Ramos (cell line): ENCODE results near the gene HPS5.

Source experiments
- in situ Hi-C: fragments of 300-500 bp; cut with MboI; formaldehyde crosslinking; loops from one replicate; pipeline ENCODE4 v1.14.3; 2022; ENCODE audit warnings: low sequenced_read_pairs; ENCODE audit not compliant: unreplicated experiment

HPS5 gene

GRCh38 chr11:18322818-18323570 lies 1.1 kb upstream of the HPS5 start:
- in situ Hi-C loops = no loop called here

- in situ Hi-C loops = no loop called here
Observed at GRCh38 chr11:18321578-18321968, 367 bp downstream of the HPS5 start.

DNA sequence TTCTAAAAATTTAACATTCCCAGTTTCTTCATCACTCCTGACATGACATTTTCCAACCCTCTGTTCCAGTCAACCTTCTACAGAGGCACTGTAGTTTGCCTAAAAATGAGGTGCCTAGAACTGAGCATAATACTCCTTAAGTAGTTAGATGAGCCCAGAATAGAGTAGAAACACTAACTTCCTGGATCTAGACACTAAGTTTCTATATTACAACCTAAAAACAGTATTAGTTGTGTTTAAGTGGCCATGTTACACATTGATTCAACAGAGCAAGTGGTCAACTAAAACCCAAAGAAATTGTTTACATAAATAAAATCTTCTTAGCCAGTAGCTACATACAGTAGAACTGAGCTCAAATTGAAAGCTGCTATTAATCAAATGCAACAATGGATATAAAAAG lies 1.3 kb downstream of the HPS5 start:
- in situ Hi-C loops = no loop called here

DNA sequence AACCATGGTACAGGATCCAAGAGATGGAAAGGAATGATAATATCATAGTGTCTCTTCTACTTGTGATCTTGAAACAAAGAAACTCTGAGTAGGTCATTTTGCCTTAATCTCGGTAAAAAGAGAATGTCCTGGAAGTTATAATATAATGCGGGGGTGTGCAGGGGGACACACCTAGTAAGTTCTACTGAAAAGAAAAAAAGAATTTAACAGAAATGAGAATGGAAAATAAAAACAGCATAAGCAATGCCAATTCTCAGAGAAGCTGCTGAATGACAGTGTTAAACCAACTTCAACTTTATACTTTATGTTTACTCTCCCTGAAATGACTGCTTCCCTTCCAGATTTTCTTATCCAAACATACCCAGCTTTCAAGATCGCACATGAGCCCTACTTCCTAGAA lies 2.0 kb downstream of the HPS5 start:
- in situ Hi-C loops = no loop called here

DNA sequence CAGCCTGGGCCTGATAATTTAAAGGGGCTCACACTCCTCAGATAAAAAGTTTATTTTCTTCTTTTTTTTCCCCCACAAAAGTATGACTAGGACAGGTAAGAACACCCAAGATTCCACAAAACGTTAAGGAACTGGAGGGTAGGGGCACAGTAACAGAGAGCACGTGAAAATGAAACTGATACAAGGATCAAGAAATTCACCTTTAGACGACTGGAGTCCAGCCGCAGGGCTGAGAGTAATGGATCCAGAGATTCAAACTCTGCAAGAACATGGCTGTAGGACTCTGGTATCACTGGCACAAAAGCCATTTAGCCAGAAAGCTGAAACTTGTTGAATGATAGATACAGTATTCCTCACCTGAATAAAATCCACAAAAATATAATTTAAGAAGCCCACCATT lies 4.4 kb downstream of the HPS5 start:
- in situ Hi-C loops = no loop called here

- in situ Hi-C loops = no loop called here
Observed at GRCh38 chr11:18315893-18316292, 6.0 kb downstream of the HPS5 start.

DNA sequence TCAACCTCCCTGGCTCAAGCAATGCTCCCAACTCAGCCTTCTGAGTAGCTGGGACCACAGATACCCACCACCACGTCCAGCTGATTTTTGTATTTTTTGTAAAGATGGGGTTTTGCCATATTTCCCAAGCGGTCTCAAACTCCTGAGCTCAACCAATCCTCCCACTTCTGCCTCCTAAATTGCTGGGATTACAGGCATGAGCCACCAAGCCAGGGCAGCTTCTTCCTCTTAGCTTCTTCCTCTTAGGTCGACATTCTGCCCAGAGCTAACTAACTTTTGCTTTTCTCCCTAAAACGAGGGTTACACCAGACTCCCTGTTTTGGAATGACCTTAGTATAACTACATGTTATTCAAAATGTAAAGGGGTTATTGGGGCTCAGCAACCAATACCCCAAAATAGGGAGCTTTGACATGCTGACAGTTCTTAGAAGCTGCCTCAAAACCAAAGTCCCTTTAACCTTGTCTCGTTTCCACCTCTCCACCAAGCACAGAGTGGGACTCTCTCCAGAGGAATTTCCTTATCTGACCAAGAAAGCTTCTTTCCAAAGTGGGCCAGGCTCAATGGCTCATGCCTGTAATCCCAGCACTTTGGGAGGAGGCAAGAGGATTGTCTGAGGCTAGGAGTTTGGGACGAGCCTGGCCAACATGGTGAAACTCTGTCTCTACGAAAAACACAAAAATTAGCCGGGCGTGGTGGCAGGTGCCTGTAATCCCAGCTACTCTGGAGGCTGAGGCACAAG lies 7.0 kb downstream of the HPS5 start:
- in situ Hi-C loops = no loop called here

DNA sequence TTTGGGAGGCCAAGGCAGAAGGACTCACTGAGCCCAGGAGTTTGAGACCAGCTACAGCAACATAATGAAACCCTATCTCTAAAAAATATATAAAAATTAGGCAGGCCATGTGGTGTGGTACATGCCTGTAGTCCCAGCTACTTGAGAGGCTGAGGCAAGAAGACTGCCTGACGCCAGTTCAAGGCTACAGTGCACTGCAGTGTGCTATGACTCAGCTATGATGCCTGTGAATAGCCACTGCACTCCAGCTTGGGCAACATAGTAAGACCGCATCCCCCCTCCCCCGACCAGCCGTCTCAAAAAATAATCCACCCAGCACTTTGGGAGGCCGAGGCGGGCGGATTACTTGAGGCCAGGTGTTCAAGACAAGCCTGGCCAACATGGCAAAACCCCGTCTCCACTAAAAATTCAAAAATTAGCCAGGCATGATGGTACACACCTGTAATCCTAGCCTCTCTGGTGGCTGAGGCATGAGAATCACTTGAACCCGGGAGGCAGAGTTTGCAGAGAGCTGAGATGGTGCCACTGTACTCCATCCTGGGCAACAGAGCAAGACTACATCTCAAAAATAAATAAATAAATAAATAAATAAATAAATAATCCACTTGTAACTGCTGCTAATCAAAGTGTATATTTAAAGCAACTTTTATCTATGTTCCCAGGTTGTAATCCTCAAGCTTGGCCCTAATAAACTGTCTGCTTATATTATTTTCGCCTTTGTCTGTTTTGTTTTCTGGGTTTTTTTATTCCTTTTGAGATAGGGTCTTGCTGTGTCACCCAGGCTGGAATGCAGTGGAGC lies 7.8 kb downstream of the HPS5 start:
- in situ Hi-C loops = no loop called here

GRCh38 chr11:18312663-18313420 lies 9.1 kb downstream of the HPS5 start:
- in situ Hi-C loops = no loop called here

DNA sequence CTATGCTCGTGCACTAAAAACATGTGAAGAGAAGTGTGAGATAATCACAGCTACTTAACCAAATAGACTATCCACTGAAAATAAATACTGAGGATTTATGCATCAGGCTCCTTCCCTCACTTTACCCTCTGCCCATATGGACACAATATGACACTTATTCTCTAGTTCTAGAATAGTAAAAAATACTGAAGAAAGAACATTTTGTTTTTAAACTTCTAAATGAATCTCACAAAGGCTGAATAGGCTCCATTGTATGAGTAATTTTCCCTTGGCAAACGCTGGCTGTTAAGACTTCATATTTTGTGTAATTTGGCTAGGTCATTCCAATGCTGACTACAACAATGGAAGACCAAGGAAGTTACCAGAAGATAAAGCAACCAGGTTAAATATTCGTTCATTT lies 9.9 kb downstream of the HPS5 start:
- in situ Hi-C loops = no loop called here

- in situ Hi-C loops = no loop called here
Observed at GRCh38 chr11:18310800-18311340, 11.1 kb downstream of the HPS5 start.

DNA sequence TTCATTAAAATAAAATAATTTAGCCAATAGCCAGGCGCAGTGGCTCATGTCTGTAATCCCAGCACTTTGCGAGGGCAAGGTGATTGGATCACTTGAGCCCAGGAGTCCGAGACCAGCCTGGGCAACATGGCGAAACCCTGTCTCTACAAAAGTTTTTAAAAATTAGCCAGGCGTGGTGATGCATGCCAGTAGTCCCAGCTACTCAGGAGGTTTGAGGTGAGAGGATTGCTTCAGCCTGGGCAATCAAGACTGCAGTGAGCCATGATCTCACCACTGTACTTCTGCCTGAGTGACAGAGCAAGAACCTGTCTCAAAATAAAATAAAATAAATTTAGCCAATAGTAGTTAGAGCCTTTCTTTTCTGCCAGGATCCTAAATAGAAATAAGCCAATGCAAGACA lies 12.2 kb downstream of the HPS5 start:
- in situ Hi-C loops = no loop called here

DNA sequence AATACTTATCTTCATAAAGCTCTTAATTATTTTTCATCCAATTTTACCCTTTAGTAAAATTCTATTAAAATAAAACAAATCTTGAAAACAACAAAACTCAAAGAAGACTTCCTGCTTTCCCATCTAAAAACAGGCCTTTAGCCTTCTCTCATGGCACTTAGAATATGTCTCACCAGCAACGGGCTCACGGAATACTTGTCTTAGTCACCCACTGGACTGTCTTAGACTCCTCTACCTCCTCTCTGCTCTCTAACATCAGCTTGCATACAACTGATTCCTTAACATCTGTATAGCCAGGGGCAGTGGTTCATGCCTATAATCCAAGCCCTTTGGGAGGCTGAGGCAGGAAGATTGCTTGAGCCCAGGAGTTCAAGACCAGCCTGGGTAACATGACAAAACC lies 13.7 kb downstream of the HPS5 start:
- in situ Hi-C loops = no loop called here

- in situ Hi-C loops = no loop called here
Observed at GRCh38 chr11:18307461-18308139, 14.3 kb downstream of the HPS5 start.

DNA sequence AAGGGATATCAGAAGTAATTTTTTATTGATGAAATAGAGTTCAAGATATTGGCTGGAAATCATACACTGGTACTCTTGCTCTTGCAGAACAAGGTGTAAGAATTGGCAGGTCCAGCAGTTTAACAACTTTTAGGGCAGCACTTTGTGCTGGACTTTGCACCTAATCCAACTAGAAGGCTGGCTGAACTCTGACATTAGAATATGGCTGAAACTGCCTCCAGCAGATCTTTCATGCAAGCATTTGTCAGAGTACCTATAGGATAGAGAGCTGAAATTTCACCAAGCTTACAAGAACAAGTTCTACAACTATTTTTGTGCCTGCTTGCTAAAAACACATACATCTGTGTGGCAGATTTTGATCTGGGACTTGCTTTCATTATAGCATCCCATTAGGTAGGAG lies 17.2 kb downstream of the HPS5 start:
- in situ Hi-C loops = no loop called here

GRCh38 chr11:18299721-18300120 lies 22.2 kb downstream of the HPS5 start:
- in situ Hi-C loops = no loop called here

DNA sequence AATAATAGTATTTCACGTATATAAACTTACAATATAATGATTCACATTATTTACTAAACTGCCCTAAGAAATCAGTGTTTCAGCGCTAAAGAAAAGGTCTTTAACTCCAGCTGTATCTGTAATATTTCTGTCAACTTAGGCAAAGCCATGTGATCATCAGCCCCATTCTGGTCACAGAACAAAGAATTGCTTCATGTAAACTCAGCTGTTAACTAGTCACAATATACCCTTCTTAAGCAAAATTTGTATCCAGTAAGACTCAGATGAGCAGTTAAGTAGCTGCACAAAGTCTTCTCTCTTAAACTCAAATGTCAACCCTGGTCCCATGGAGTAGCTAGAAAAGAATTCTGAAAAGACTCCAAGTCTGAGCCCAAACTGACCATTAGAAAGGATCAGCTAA lies 26.6 kb downstream of the HPS5 start:
- in situ Hi-C loops = no loop called here

DNA sequence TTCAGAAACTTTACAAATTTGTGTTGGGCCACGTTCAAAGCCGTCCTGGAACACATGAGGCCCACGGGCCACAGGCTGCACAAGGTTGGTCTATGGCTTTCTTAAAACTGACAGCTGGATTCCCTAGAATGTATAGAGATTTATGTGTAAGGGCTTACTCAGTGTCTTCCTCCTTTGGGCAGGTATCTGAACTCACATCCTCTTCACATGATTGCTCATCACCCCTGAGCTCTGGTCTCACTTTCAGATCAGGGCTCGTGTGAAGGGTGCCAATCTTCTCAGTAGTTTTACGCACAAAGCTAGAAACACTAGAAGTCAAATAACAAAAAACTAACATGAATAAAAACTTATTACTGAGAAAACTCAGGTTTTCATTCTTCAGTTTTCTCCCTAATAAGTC lies 27.1 kb downstream of the HPS5 start:
- in situ Hi-C loops = no loop called here

DNA sequence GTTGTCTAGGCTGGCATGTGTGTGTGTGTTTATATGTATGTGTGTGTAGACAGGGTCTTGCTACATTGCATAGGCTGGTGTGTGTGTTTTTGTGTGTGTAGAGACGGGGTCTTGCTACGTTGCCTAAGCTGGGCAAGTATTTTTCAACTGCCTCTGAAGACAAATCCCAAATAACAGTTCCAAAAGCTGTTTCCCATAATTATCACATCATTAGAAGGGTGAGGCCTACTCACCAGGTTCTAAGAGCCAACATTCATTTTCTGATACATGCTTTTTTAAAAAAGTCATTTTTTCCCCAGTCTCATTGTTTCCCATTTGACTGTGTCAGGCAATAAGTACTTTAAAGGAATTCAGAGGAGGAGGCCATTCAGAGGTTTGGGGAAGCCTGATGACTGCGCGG lies 33.0 kb downstream of the HPS5 start:
- in situ Hi-C loops = no loop called here

DNA sequence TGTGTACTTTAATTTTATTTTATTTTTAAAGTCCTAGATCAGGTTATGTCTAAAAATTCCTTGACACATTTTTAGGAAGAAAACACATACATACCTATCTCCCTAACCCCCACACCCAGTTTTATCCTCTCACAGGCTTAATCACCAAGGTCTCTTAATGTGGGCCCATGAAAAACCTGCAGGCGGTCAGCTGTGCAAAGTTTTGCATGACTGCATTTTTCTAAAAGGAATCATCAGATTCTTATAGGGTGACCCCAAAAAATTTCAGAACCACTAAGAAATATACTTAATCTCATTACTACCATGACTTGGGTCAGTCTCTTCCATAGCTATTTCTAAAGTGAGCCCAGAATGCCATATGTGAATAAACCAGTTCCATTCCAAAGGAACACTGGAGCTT lies 36.1 kb downstream of the HPS5 start:
- in situ Hi-C loops = no loop called here
